ENCODE data around the gene LTV1. TPM values are rescaled to one million over a fixed set of nuclear protein-coding genes. Genes with fewer than 3 reads are reported as not detected.
"Not testable (repeated sequence)": the region's sequence is repeated elsewhere in the genome, so short reads cannot be mapped to it uniquely, and the experiment has no call there.

Gene LTV1
- total and polyA plus RNA-seq, 2 of the 8 experiments (the other 6 are each of a cell fraction or from before 2014, with no cell fraction given): 8.0 to 46.9 TPM

DNA sequence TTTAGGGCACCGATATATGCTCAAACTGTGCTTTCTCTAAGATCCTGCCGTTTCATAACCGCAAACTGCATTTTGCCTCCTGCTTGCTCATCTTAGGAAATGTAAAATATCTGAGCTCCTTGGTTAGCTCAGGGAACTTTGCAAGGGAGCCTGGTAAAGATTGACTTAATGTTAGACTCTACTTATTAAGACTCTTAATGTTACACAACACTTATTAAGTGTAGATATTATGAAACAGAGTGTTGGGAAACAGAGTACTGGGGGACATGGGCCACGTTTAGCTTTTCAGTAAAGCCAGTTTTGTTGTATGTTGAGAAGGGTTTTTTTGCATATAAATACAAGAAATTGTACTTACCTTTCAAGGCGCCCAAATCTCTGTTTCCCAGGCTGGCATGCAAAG, 1.9 kb downstream of the LTV1 start (continued):
- no peak for TF ChIP-seq RAD21 (IDR thresholded peaks at IDR 0.05 in 1 of 2, conservative IDR thresholded peaks at IDR 0.05 in 1 of 2; ENCODE audit: low read depth in 2 of 2, low read length in 2 of 2)
- TF ChIP-seq KDM4A (IDR thresholded peaks at IDR 0.05; ENCODE audit: low read depth, low read length, severe bottlenecking): no peak
- TF ChIP-seq, protein P1, sequence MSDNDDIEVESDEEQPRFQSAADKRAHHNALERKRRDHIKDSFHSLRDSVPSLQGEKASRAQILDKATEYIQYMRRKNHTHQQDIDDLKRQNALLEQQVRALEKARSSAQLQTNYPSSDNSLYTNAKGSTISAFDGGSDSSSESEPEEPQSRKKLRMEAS (IDR thresholded peaks at IDR 0.05): no peak
- no peak for TF ChIP-seq POU5F1 (IDR thresholded peaks at IDR 0.05; ENCODE audit: low read depth, low read length)

DNA sequence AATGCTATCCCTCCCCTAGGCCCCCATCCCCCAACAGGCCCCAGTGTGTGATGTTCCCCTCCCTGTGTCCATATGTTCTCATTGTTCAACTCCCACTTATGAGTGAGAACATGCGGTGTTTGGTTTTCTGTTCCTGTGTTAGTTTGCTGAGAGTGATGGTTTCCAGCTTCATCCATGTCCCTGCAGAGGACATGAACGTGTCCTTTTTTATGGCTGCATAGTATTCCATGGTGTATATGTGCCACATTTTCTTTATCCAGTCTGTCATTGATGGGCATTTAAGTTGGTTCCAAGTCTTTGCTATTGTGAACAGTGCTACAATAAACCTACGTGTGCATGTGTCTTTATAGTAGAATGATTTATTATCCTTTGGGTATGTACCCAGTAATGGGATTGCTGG, 8.6 kb downstream of the LTV1 start:
- WGBS, 2 experiments (ENCODE audit: extremely low coverage in 1 of 2, insufficient coverage in 1 of 2, insufficient read length in 1 of 2, insufficient replicate concordance in 2 of 2, low coverage in 1 of 2, low lambda C conversion rate in 2 of 2, missing lambda C conversion rate in 1 of 2): 87% methylated on average over 3 of the region's 3 CpGs; no CpG with 5 or more reads in 1 of the 2 experiments
- H2AK5ac ChIP-seq (ENCODE audit: low read depth, low read length); H3K79me1 ChIP-seq (ENCODE audit: low read depth, low read length); FAIRE-seq; H2BK5ac ChIP-seq (ENCODE audit: low read depth, low read length); H2BK15ac ChIP-seq (ENCODE audit: low read length); H3K14ac ChIP-seq (ENCODE audit: insufficient read length); H3K23me2 ChIP-seq (ENCODE audit: low read depth, low read length); H3K23ac ChIP-seq (ENCODE audit: insufficient read length); H4K20me1 ChIP-seq (replicated peaks in 1 of 2; ENCODE audit: control insufficient read depth in 1 of 2, insufficient read depth in 2 of 2, low read length in 2 of 2); H3K18ac ChIP-seq (ENCODE audit: extremely low read depth, low read length); H4K91ac ChIP-seq (replicated peaks; ENCODE audit: insufficient read length, low read length); H4K5ac ChIP-seq (ENCODE audit: insufficient read length, low read depth, low read length); H2BK12ac ChIP-seq (ENCODE audit: low read depth, low read length); H3K9me3 ChIP-seq (ENCODE audit: insufficient read depth in 2 of 2, low read depth in 1 of 2, low read length in 1 of 2); H4K8ac ChIP-seq (ENCODE audit: extremely low read depth, insufficient read depth, low read length); H3K4me2 ChIP-seq (ENCODE audit: insufficient read depth in 1 of 2, low read depth in 2 of 2, low read length in 2 of 2); H3K4ac ChIP-seq (replicated peaks; ENCODE audit: insufficient read length, low read depth, low read length); DNase-seq (ENCODE audit: low read depth in 1 of 2, low spot score in 2 of 2); H2AFZ ChIP-seq (ENCODE audit: low read length); H2BK20ac ChIP-seq (ENCODE audit: low read length); H2BK120ac ChIP-seq (replicated peaks; ENCODE audit: low read depth, low read length); H3K27me3 ChIP-seq (replicated peaks in 1 of 4; ENCODE audit: control insufficient read depth in 3 of 4, extremely low read depth in 1 of 4, insufficient read depth in 3 of 4, low read length in 3 of 4); H3K4me3 ChIP-seq (ENCODE audit: extremely low read depth in 1 of 4, insufficient read depth in 2 of 4, low read depth in 3 of 4, low read length in 4 of 4); H3K27ac ChIP-seq (ENCODE audit: low read depth, low read length); H3K56ac ChIP-seq (replicated peaks; ENCODE audit: insufficient read length, low read depth, low read length); H3K4me1 ChIP-seq (replicated peaks in 1 of 4; ENCODE audit: control insufficient read depth in 3 of 4, insufficient read depth in 4 of 4, low read length in 3 of 4); H3K9ac ChIP-seq (replicated peaks in 1 of 4; ENCODE audit: extremely low read depth in 1 of 4, low read depth in 3 of 4, low read length in 3 of 4): not testable (repeated sequence)
- peaks cover 0 to 44% of the 10 kb centered on the region in 2 experiments; a peak in 2 of 4 replicates for H3K79me2 ChIP-seq (ENCODE audit: control insufficient read depth in 1 of 2, insufficient read depth in 2 of 2, low read length in 2 of 2)
- ChIA-PET POLR2A (ENCODE audit: partially characterized antibody) (interaction anchor here (0.8 to 1.6 kb wide), 3 partner anchors 8 to 68 kb away, joined by 3 read pairs; no protein-coding TSS in a partner anchor), CTCF (ENCODE audit: partially characterized antibody) (interaction anchor here (1.4 kb wide), 1 partner anchor 90 kb away, joined by 4 read pairs; no protein-coding TSS in a partner anchor)
- peaks cover 29 to 66% (median 43%) of the 10 kb centered on the region in 4 experiments for H3K36me3 ChIP-seq (ENCODE audit: control insufficient read depth in 2 of 4, insufficient read depth in 4 of 4, low read length in 3 of 4)

Measured in H1 (cell line).